HepG2 (cell line): ENCODE measurements around the gene SOS2. TPM values are rescaled to one million over a fixed set of nuclear protein-coding genes. Genes with fewer than 3 reads are reported as not detected.

Source experiments
- ARNT2 ChIP-seq: sonication (generic); formaldehyde crosslinking; IDR thresholded peaks from 2 replicates; pipeline ENCODE4 v1.8.0; 2022; ENCODE audit warnings: mild to moderate bottlenecking, low read depth, missing genetic modification reagents, moderate library complexity
- FOXM1 ChIP-seq: sonication (generic); formaldehyde crosslinking; IDR thresholded peaks from 2 replicates; pipeline ENCODE4 v1.5.0; 2020; ENCODE audit warnings: missing genetic modification reagents
- KLF12 ChIP-seq: sonication (generic); formaldehyde crosslinking; IDR thresholded peaks from 2 replicates; pipeline ENCODE4 v1.4.0; 2020; ENCODE audit warnings: missing genetic modification reagents, borderline replicate concordance
- MAFK ChIP-seq, 2 experiments: IDR thresholded peaks in 1 of 2; conservative IDR thresholded peaks in 1 of 2; 2 replicates each; pipeline ENCODE4 v1.6.1; 2011; ENCODE audit warnings: improper control_type of control experiment in 2 of 2, low read length in 2 of 2
- MAX ChIP-seq: IDR thresholded peaks from 2 replicates; pipeline ENCODE4 v1.6.1; 2012; ENCODE audit warnings: inconsistent platforms
- MZF1 ChIP-seq: sonication (generic); formaldehyde crosslinking; IDR thresholded peaks from 2 replicates; pipeline ENCODE4 v1.8.1; 2023; ENCODE audit warnings: mild to moderate bottlenecking, missing genetic modification reagents, borderline replicate concordance
- NCOA2 ChIP-seq: sonication (generic); formaldehyde crosslinking; IDR thresholded peaks from 2 replicates; pipeline ENCODE4 v1.8.0; 2022; ENCODE audit warnings: inconsistent platforms
- NFE2L2 ChIP-seq: fragments of 150-350 bp; IDR thresholded peaks from 2 replicates; pipeline ENCODE4 v1.6.1; 2014; ENCODE audit warnings: low read length
- PAF1 ChIP-seq: IDR thresholded peaks from 2 replicates; pipeline ENCODE4 v1.6.1; 2016; ENCODE audit warnings: missing genetic modification reagents, missing compliant biosample characterization
- RARA ChIP-seq: IDR thresholded peaks from 2 replicates; pipeline ENCODE4 v1.6.1; 2016; ENCODE audit warnings: missing genetic modification reagents, missing compliant biosample characterization
- RARG ChIP-seq: sonication (generic); formaldehyde crosslinking; IDR thresholded peaks from 2 replicates; pipeline ENCODE4 v1.4.0; 2020; ENCODE audit warnings: low read depth, mild to moderate bottlenecking, missing genetic modification reagents
- SALL2 ChIP-seq: sonication (generic); formaldehyde crosslinking; IDR thresholded peaks from 2 replicates; pipeline ENCODE4 v1.8.1; 2023; ENCODE audit warnings: mild to moderate bottlenecking, missing genetic modification reagents, inconsistent platforms
- SIX4 ChIP-seq: sonication (generic); formaldehyde crosslinking; IDR thresholded peaks from 2 replicates; pipeline ENCODE4 v1.4.0; 2020; ENCODE audit warnings: missing genetic modification reagents
- ZFP37 ChIP-seq: sonication (generic); formaldehyde crosslinking; IDR thresholded peaks from 2 replicates; pipeline ENCODE4 v1.4.0; 2020; ENCODE audit warnings: missing genetic modification reagents, borderline replicate concordance
- ZNF230 ChIP-seq: sonication (generic); formaldehyde crosslinking; IDR thresholded peaks from 2 replicates; pipeline ENCODE4 v1.4.0; 2020; ENCODE audit warnings: mild to moderate bottlenecking, missing genetic modification reagents
- ZNF274 ChIP-seq: sonication (generic); formaldehyde crosslinking; IDR thresholded peaks from 2 replicates; pipeline ENCODE4 v1.5.1; 2020; ENCODE audit warnings: mild to moderate bottlenecking, missing genetic modification reagents
- ZNF343 ChIP-seq: sonication (generic); formaldehyde crosslinking; IDR thresholded peaks from 2 replicates; pipeline ENCODE4 v1.4.0; 2020; ENCODE audit warnings: mild to moderate bottlenecking, missing genetic modification reagents
- ZNF589 ChIP-seq: sonication (generic); formaldehyde crosslinking; conservative IDR thresholded peaks from 2 replicates; pipeline ENCODE4 v1.8.0; 2022; ENCODE audit warnings: mild to moderate bottlenecking, moderate library complexity, missing genetic modification reagents
- polyA plus RNA-seq, 8 experiments: library from polyadenylated mRNA; depleted of rRNA in 3 of 8; stranded (reverse) in 7 of 8; unstranded in 1 of 8; fragments of >200 nt; fragmentation: Illumina TruSeq in 4 of 8; extraction: Trizol in 4 of 8; gene quantifications; 2 replicates each; pipeline versions ENCODE4 v1.2.1 to v1.2.3, GENCODE V29; 2011 to 2016; ENCODE audit warnings: low read depth in 4 of 8, missing spikeins in 1 of 8, mixed read lengths in 1 of 8; ENCODE audit not compliant: insufficient read depth in 1 of 8
- total RNA-seq, 5 experiments: library from RNA; depleted of rRNA; stranded (reverse); fragments of >200 nt; fragmentation: Illumina TruSeq; extraction: Trizol; gene quantifications; 2 replicates each; pipeline ENCODE4 v1.2.3, GENCODE V29; 2016; ENCODE audit warnings: low read depth in 1 of 5
- TF ChIP-seq, protein P1 (sequence below): sonication (generic); formaldehyde crosslinking; IDR thresholded peaks from 2 replicates; pipeline ENCODE4 v1.5.1; 2020; ENCODE audit warnings: missing genetic modification reagents, mild to moderate bottlenecking, borderline replicate concordance
- TF ChIP-seq, protein P2 (sequence below): sonication (generic); formaldehyde crosslinking; IDR thresholded peaks from 2 replicates; pipeline ENCODE4 v1.4.0; 2020; ENCODE audit warnings: missing genetic modification reagents
- TF ChIP-seq, protein P3 (sequence below): sonication (generic); formaldehyde crosslinking; IDR thresholded peaks from 2 replicates; pipeline ENCODE4 v1.5.0; 2020; ENCODE audit warnings: mild to moderate bottlenecking, missing genetic modification reagents

Gene SOS2
- total and polyA plus RNA-seq, 2 of the 13 experiments (the other 11 are each of a cell fraction or from before 2014, with no cell fraction given) = 9.3 to 12.1 TPM

DNA sequence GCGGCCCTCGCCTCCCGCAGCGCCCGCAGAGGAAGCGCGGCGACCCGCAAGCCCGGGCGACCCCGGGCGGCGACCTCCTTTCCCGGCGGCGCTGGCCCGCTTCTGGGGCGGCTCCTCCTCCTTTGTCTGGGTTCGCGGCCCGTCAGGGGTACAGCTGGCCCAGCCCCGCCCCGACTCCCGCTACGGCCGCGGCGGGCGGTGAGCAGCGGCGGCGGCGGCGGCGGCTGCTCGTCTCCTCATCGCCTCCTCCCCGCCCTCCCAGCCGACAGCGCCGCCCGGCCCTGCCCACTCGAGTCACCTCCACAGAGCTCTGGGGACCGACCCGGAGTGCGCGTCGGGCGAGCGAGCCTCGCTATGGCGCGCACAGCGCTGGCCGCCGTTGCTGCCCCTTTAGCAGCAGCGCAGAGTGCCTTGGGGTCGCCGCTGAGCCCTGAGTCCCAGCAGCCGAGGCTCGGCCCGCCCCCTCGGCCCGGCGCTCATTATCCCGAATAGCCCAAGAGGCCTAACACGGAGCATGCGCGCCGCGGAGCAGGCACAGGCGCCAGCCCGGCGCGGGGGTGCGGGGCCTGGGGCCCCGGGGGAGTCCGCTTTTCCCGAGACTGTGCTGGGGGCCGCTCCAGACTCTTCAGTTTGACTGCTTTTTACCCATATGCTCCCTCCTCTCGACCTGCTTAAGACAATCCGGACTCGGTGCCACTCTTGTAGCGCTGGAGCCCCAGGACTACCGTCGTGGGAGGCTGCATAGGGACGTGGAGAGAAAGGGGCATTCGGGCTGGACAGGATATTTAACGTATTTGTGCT, at the start of gene SOS2 (continued):
- TF ChIP-seq, protein P1, sequence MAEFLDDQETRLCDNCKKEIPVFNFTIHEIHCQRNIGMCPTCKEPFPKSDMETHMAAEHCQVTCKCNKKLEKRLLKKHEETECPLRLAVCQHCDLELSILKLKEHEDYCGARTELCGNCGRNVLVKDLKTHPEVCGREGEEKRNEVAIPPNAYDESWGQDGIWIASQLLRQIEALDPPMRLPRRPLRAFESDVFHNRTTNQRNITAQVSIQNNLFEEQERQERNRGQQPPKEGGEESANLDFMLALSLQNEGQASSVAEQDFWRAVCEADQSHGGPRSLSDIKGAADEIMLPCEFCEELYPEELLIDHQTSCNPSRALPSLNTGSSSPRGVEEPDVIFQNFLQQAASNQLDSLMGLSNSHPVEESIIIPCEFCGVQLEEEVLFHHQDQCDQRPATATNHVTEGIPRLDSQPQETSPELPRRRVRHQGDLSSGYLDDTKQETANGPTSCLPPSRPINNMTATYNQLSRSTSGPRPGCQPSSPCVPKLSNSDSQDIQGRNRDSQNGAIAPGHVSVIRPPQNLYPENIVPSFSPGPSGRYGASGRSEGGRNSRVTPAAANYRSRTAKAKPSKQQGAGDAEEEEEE (CRISPR knock-in tag) = no peak
- TF ChIP-seq ZNF230 (CRISPR knock-in tag) (peak; percentile 67; the same call in 1 of the 2 replicates), PAF1 (CRISPR knock-in tag) (no peak), SIX4 (CRISPR knock-in tag) (no peak), RARA (CRISPR knock-in tag) (peak; percentile 25; the same call in 1 of the 2 replicates), ZNF343 (CRISPR knock-in tag) (no peak; the same call in 1 of the 2 replicates), MAFK (conservative IDR thresholded peaks at IDR 0.05 in 1 of 2, IDR thresholded peaks at IDR 0.05 in 1 of 2; ENCODE audit: low read length in 2 of 2) (no peak), FOXM1 (CRISPR knock-in tag) (no peak), NCOA2 (CRISPR knock-in tag) (no peak; the same call in 1 of the 2 replicates), MAX (peak; percentile 31; the same call in 1 of the 2 replicates), RARG (CRISPR knock-in tag) (no peak), ZNF274 (CRISPR knock-in tag) (peak; percentile 90), ARNT2 (peak; percentile 57), KLF12 (CRISPR knock-in tag) (peak; percentile 67; the same call in 1 of the 2 replicates), MZF1 (CRISPR knock-in tag) (no peak), SALL2 (CRISPR knock-in tag) (no peak), ZFP37 (no peak), ZNF589 (CRISPR knock-in tag) (no peak), NFE2L2 (no peak)
- TF ChIP-seq, protein P2, sequence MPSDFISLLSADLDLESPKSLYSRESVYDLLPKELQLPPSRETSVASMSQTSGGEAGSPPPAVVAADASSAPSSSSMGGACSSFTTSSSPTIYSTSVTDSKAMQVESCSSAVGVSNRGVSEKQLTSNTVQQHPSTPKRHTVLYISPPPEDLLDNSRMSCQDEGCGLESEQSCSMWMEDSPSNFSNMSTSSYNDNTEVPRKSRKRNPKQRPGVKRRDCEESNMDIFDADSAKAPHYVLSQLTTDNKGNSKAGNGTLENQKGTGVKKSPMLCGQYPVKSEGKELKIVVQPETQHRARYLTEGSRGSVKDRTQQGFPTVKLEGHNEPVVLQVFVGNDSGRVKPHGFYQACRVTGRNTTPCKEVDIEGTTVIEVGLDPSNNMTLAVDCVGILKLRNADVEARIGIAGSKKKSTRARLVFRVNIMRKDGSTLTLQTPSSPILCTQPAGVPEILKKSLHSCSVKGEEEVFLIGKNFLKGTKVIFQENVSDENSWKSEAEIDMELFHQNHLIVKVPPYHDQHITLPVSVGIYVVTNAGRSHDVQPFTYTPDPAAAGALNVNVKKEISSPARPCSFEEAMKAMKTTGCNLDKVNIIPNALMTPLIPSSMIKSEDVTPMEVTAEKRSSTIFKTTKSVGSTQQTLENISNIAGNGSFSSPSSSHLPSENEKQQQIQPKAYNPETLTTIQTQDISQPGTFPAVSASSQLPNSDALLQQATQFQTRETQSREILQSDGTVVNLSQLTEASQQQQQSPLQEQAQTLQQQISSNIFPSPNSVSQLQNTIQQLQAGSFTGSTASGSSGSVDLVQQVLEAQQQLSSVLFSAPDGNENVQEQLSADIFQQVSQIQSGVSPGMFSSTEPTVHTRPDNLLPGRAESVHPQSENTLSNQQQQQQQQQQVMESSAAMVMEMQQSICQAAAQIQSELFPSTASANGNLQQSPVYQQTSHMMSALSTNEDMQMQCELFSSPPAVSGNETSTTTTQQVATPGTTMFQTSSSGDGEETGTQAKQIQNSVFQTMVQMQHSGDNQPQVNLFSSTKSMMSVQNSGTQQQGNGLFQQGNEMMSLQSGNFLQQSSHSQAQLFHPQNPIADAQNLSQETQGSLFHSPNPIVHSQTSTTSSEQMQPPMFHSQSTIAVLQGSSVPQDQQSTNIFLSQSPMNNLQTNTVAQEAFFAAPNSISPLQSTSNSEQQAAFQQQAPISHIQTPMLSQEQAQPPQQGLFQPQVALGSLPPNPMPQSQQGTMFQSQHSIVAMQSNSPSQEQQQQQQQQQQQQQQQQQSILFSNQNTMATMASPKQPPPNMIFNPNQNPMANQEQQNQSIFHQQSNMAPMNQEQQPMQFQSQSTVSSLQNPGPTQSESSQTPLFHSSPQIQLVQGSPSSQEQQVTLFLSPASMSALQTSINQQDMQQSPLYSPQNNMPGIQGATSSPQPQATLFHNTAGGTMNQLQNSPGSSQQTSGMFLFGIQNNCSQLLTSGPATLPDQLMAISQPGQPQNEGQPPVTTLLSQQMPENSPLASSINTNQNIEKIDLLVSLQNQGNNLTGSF = no peak
- TF ChIP-seq, protein P3, sequence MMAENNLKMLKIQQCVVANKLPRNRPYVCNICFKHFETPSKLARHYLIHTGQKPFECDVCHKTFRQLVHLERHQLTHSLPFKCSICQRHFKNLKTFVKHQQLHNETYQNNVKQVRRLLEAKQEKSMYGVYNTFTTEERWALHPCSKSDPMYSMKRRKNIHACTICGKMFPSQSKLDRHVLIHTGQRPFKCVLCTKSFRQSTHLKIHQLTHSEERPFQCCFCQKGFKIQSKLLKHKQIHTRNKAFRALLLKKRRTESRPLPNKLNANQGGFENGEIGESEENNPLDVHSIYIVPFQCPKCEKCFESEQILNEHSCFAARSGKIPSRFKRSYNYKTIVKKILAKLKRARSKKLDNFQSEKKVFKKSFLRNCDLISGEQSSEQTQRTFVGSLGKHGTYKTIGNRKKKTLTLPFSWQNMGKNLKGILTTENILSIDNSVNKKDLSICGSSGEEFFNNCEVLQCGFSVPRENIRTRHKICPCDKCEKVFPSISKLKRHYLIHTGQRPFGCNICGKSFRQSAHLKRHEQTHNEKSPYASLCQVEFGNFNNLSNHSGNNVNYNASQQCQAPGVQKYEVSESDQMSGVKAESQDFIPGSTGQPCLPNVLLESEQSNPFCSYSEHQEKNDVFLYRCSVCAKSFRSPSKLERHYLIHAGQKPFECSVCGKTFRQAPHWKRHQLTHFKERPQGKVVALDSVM (CRISPR knock-in tag) = 0 out of 2 replicates have a peak, but pooled peaks have one; percentile 39
